Measurements from ENCODE around the gene ADGRA1.

Gene ADGRA1

GRCh38 chr10:133123050-133123745 lies 35.5 kb downstream of the ADGRA1 start:
- Histone ChIP-seq H3K4me1 (ENCODE audit: control insufficient read depth, insufficient read depth, low read length, unreplicated experiment) (no peaks in the 10 kb centered on the region), H3K36me3 (ENCODE audit: insufficient read depth, low read length) (no peaks in the 10 kb centered on the region)

GRCh38 chr10:133123746-133124356 lies 36.1 kb downstream of the ADGRA1 start:
- Histone ChIP-seq H3K79me2 (ENCODE audit: control insufficient read depth, insufficient read depth, low read length, unreplicated experiment) (no peaks in the 10 kb centered on the region), H2AFZ (ENCODE audit: low read length, unreplicated experiment) (no peak overlapping the region), H3K4me3 (ENCODE audit: low read depth, low read length) (no peak overlapping the region), H3K36me3 (ENCODE audit: insufficient read depth, low read length) (no peaks in the 10 kb centered on the region), H3K27ac (ENCODE audit: low read depth, low read length) (no peak overlapping the region), H3K27me3 (ENCODE audit: insufficient read depth, low read length) (peaks cover 7% of the 10 kb centered on the region; the same call in 1 of the 2 replicates), H3K4me1 (ENCODE audit: control insufficient read depth, insufficient read depth, low read length, unreplicated experiment) (no peaks in the 10 kb centered on the region)

More at GRCh38 chr10:133123050-133123745, 35.5 kb downstream of the ADGRA1 start:
- H3K4me3 ChIP-seq (ENCODE audit: low read depth, low read length) = no peak overlapping the region
- H2AFZ ChIP-seq (ENCODE audit: low read length, unreplicated experiment) = no peak overlapping the region
- no peaks in the 10 kb centered on the region for H3K79me2 ChIP-seq (ENCODE audit: control insufficient read depth, insufficient read depth, low read length, unreplicated experiment)
- H3K27me3 ChIP-seq (ENCODE audit: insufficient read depth, low read length) = peaks cover 7% of the 10 kb centered on the region; the same call in 1 of the 2 replicates
- no peak overlapping the region for H3K27ac ChIP-seq (ENCODE audit: low read depth, low read length)

GRCh38 chr10:133124357-133125211 lies 36.9 kb downstream of the ADGRA1 start:
- H3K36me3 ChIP-seq (ENCODE audit: insufficient read depth, low read length) = no peaks in the 10 kb centered on the region
- H3K79me2 ChIP-seq (ENCODE audit: control insufficient read depth, insufficient read depth, low read length, unreplicated experiment) = no peaks in the 10 kb centered on the region
- no peaks in the 10 kb centered on the region for H3K4me1 ChIP-seq (ENCODE audit: control insufficient read depth, insufficient read depth, low read length, unreplicated experiment)
- no peak overlapping the region for H3K4me3 ChIP-seq (ENCODE audit: low read depth, low read length)
- no peak overlapping the region for H3K27ac ChIP-seq (ENCODE audit: low read depth, low read length)
- no peak overlapping the region for H2AFZ ChIP-seq (ENCODE audit: low read length, unreplicated experiment)
- peaks cover 7% of the 10 kb centered on the region; the same call in 1 of the 2 replicates for H3K27me3 ChIP-seq (ENCODE audit: insufficient read depth, low read length)

- Histone ChIP-seq H3K4me3 (ENCODE audit: low read depth, low read length) (no peak overlapping the region), H3K4me1 (ENCODE audit: control insufficient read depth, insufficient read depth, low read length, unreplicated experiment) (no peaks in the 10 kb centered on the region), H3K27me3 (ENCODE audit: insufficient read depth, low read length) (peaks cover 7% of the 10 kb centered on the region; the same call in 1 of the 2 replicates), H3K36me3 (ENCODE audit: insufficient read depth, low read length) (no peaks in the 10 kb centered on the region), H2AFZ (ENCODE audit: low read length, unreplicated experiment) (no peak overlapping the region), H3K79me2 (ENCODE audit: control insufficient read depth, insufficient read depth, low read length, unreplicated experiment) (no peaks in the 10 kb centered on the region), H3K27ac (ENCODE audit: low read depth, low read length) (no peak overlapping the region)
Measured at GRCh38 chr10:133125901-133126300, 38.2 kb downstream of the ADGRA1 start.

- Histone ChIP-seq H3K4me3 (ENCODE audit: low read depth, low read length) (no peak overlapping the region), H3K27me3 (ENCODE audit: insufficient read depth, low read length) (peaks cover 7% of the 10 kb centered on the region; the same call in 1 of the 2 replicates), H3K79me2 (ENCODE audit: control insufficient read depth, insufficient read depth, low read length, unreplicated experiment) (no peaks in the 10 kb centered on the region), H3K27ac (ENCODE audit: low read depth, low read length) (no peak overlapping the region), H3K36me3 (ENCODE audit: insufficient read depth, low read length) (no peaks in the 10 kb centered on the region), H2AFZ (ENCODE audit: low read length, unreplicated experiment) (no peak overlapping the region), H3K4me1 (ENCODE audit: control insufficient read depth, insufficient read depth, low read length, unreplicated experiment) (no peaks in the 10 kb centered on the region)
Measured at GRCh38 chr10:133126431-133127290, 38.9 kb downstream of the ADGRA1 start.

- H3K36me3 ChIP-seq (ENCODE audit: insufficient read depth, low read length) = no peaks in the 10 kb centered on the region
- peaks cover 7% of the 10 kb centered on the region; the same call in 1 of the 2 replicates for H3K27me3 ChIP-seq (ENCODE audit: insufficient read depth, low read length)
- H3K27ac ChIP-seq (ENCODE audit: low read depth, low read length) = no peak overlapping the region
- no peaks in the 10 kb centered on the region for H3K79me2 ChIP-seq (ENCODE audit: control insufficient read depth, insufficient read depth, low read length, unreplicated experiment)
- H2AFZ ChIP-seq (ENCODE audit: low read length, unreplicated experiment) = no peak overlapping the region
- H3K4me1 ChIP-seq (ENCODE audit: control insufficient read depth, insufficient read depth, low read length, unreplicated experiment) = no peaks in the 10 kb centered on the region
- H3K4me3 ChIP-seq (ENCODE audit: low read depth, low read length) = no peak overlapping the region
Measured at GRCh38 chr10:133127291-133128125, 39.8 kb downstream of the ADGRA1 start.

GRCh38 chr10:133128126-133129070 lies 40.7 kb downstream of the ADGRA1 start:
- no peaks in the 10 kb centered on the region for H3K79me2 ChIP-seq (ENCODE audit: control insufficient read depth, insufficient read depth, low read length, unreplicated experiment)
- H3K4me1 ChIP-seq (ENCODE audit: control insufficient read depth, insufficient read depth, low read length, unreplicated experiment) = no peaks in the 10 kb centered on the region
- peaks cover 7% of the 10 kb centered on the region; the same call in 1 of the 2 replicates for H3K27me3 ChIP-seq (ENCODE audit: insufficient read depth, low read length)
- no peaks in the 10 kb centered on the region for H3K36me3 ChIP-seq (ENCODE audit: insufficient read depth, low read length)
- H2AFZ ChIP-seq (ENCODE audit: low read length, unreplicated experiment) = no peak overlapping the region
- no peak overlapping the region for H3K4me3 ChIP-seq (ENCODE audit: low read depth, low read length)
- H3K27ac ChIP-seq (ENCODE audit: low read depth, low read length) = no peak overlapping the region

- H3K27ac ChIP-seq (ENCODE audit: low read depth, low read length) = no peak overlapping the region
- H2AFZ ChIP-seq (ENCODE audit: low read length, unreplicated experiment) = no peak overlapping the region
- no peaks in the 10 kb centered on the region for H3K4me1 ChIP-seq (ENCODE audit: control insufficient read depth, insufficient read depth, low read length, unreplicated experiment)
- no peaks in the 10 kb centered on the region for H3K79me2 ChIP-seq (ENCODE audit: control insufficient read depth, insufficient read depth, low read length, unreplicated experiment)
- no peaks in the 10 kb centered on the region for H3K36me3 ChIP-seq (ENCODE audit: insufficient read depth, low read length)
- no peak overlapping the region for H3K4me3 ChIP-seq (ENCODE audit: low read depth, low read length)
- peaks cover 2% of the 10 kb centered on the region; the same call in 1 of the 2 replicates for H3K27me3 ChIP-seq (ENCODE audit: insufficient read depth, low read length)
Measured at GRCh38 chr10:133129071-133129858, 41.5 kb downstream of the ADGRA1 start.
